ENCODE measurements around the gene GTF2A1L.

GRCh38 chr2:48624696-48625095 is 7.0 kb downstream of the GTF2A1L start:
- TF ChIP-seq CTCF (IDR thresholded peaks at IDR 0.05; ENCODE audit: insufficient read depth, low read depth, low read length) (no peak), EZH2 (IDR thresholded peaks at IDR 0.05; ENCODE audit: insufficient read depth, low read length) (no peak)
